DMS153 treated with DMSO at 0.1 percent for 48 hours (cell line): Measurements from ENCODE around the gene DBH.

Source experiments
- DNase-seq: peaks from one replicate; lab custom pipeline; 2025; ENCODE audit not compliant: unreplicated experiment; lab: John Stamatoyannopoulos, UW

Gene DBH

GRCh38 chr9:133681658-133682306, 45.6 kb downstream of the DBH start:
- DNase-seq: no peak

- DNase-seq: no peak
Measured at GRCh38 chr9:133682818-133683585, 46.8 kb downstream of the DBH start.

GRCh38 chr9:133683586-133684120, 47.5 kb downstream of the DBH start:
- DNase-seq: no peak

- no peak for DNase-seq
Measured at GRCh38 chr9:133684121-133684935, 48.2 kb downstream of the DBH start.

GRCh38 chr9:133684936-133685361, 48.8 kb downstream of the DBH start:
- DNase-seq: no peak

- no peak for DNase-seq
Measured at GRCh38 chr9:133685653-133686609, 49.8 kb downstream of the DBH start.

GRCh38 chr9:133686642-133687575, 50.7 kb downstream of the DBH start:
- no peak for DNase-seq

- DNase-seq: no peak
Measured at GRCh38 chr9:133687856-133688761, 51.9 kb downstream of the DBH start.

- DNase-seq: no peak
Measured at GRCh38 chr9:133689151-133689763, 53.1 kb downstream of the DBH start.

GRCh38 chr9:133690081-133690561, 54.0 kb downstream of the DBH start:
- DNase-seq: no peak

- no peak for DNase-seq
Measured at GRCh38 chr9:133691191-133691590, 55.0 kb downstream of the DBH start.

- DNase-seq: no peak
Measured at GRCh38 chr9:133691626-133692363, 55.6 kb downstream of the DBH start.

GRCh38 chr9:133692364-133692985, 56.3 kb downstream of the DBH start:
- no peak for DNase-seq

- DNase-seq: no peak
Measured at GRCh38 chr9:133693116-133693515, 57.0 kb downstream of the DBH start.

- no peak for DNase-seq
Measured at GRCh38 chr9:133693703-133694529, 57.8 kb downstream of the DBH start.

GRCh38 chr9:133694686-133695085, 58.5 kb downstream of the DBH start:
- no peak for DNase-seq
